Left kidney (tissue), 2 donors: Measurements from ENCODE around the gene CTXND2. TPM values are rescaled to one million over a fixed set of nuclear protein-coding genes. Genes with fewer than 3 reads are reported as not detected.
"Not testable (repeated sequence)": the region's sequence is repeated elsewhere in the genome, so short reads cannot be mapped to it uniquely, and the experiment has no call there.

ENCODE experiments used
- DNase-seq: peaks from one replicate; pipeline ENCODE4 v3.0.0-alpha.2; 2013
- polyA plus RNA-seq: library from polyadenylated mRNA; unstranded; fragments of 120-200 nt; gene quantifications from one replicate; pipeline ENCODE4 v1.2.1, GENCODE V29; 2013; ENCODE audit not compliant: insufficient read length

Gene CTXND2
- polyA plus RNA-seq, 1 donor, result 0.22 TPM

GRCh38 chr1:150890033-150890416, 3.1 kb downstream of the CTXND2 start:
- DNase-seq, result no peak

- DNase-seq, result no peak
These were observed 6.5 kb downstream of the CTXND2 start for GRCh38 chr1:150893336-150893913.

- no peak for DNase-seq
These were observed 8.7 kb downstream of the CTXND2 start for GRCh38 chr1:150895618-150896017.

- DNase-seq, result not testable (repeated sequence)
These were observed 12.9 kb downstream of the CTXND2 start for GRCh38 chr1:150899795-150900194.

GRCh38 chr1:150902346-150902745, 15.4 kb downstream of the CTXND2 start:
- DNase-seq, result no peak

- DNase-seq, result no peak
These were observed 15.8 kb downstream of the CTXND2 start for GRCh38 chr1:150902751-150903150.

GRCh38 chr1:150905301-150905700, 18.4 kb downstream of the CTXND2 start:
- DNase-seq, result no peak

- DNase-seq, result no peak
These were observed 19.4 kb downstream of the CTXND2 start for GRCh38 chr1:150906329-150906728.

GRCh38 chr1:150906813-150907212, 19.9 kb downstream of the CTXND2 start:
- DNase-seq, result no peak

GRCh38 chr1:150909585-150910180, 22.7 kb downstream of the CTXND2 start:
- DNase-seq, result no peak

- no peak for DNase-seq
These were observed 25.7 kb downstream of the CTXND2 start for GRCh38 chr1:150912623-150913022.

GRCh38 chr1:150917387-150917786, 30.5 kb downstream of the CTXND2 start:
- no peak for DNase-seq

- peak; percentile 62 for DNase-seq
These were observed 35.6 kb downstream of the CTXND2 start for GRCh38 chr1:150922519-150922975.

- DNase-seq, result no peak
These were observed 38.1 kb downstream of the CTXND2 start for GRCh38 chr1:150925080-150925479.

- peak; percentile 96 for DNase-seq
These were observed 39.3 kb downstream of the CTXND2 start, which contains the start of gene SETDB1 for GRCh38 chr1:150926097-150926741. Gene SETDB1 (plus strand): TSS chr1:150926363. CDS start chr1:150927715, 1,352 bp downstream.

- DNase-seq, result no peak
These were observed 40.7 kb downstream of the CTXND2 start for GRCh38 chr1:150927624-150928023.

- DNase-seq, result no peak
These were observed 41.4 kb downstream of the CTXND2 start for GRCh38 chr1:150928286-150928685.

GRCh38 chr1:150928775-150929174, 41.8 kb downstream of the CTXND2 start:
- DNase-seq, result not testable (repeated sequence)

GRCh38 chr1:150931773-150932172, 44.8 kb downstream of the CTXND2 start:
- DNase-seq, result peak; percentile 22

GRCh38 chr1:150944856-150945255, 57.9 kb downstream of the CTXND2 start:
- DNase-seq, result no peak

- no peak for DNase-seq
These were observed 67.8 kb downstream of the CTXND2 start for GRCh38 chr1:150954708-150955107.

- no peak for DNase-seq
These were observed 68.3 kb downstream of the CTXND2 start for GRCh38 chr1:150955280-150955679.

- no peak for DNase-seq
These were observed 70.7 kb downstream of the CTXND2 start for GRCh38 chr1:150957666-150958065.

- DNase-seq, result no peak
These were observed 73.7 kb downstream of the CTXND2 start for GRCh38 chr1:150960646-150961045.
